ENCODE data around the gene ANGPTL1. TPM values are rescaled to one million over a fixed set of nuclear protein-coding genes. Genes with fewer than 3 reads are reported as not detected.

ANGPTL1 gene
- total and polyA plus RNA-seq, 2 of the 13 experiments (the other 11 are each of a cell fraction or from before 2014, with no cell fraction given) = 2.9 to 9.3 TPM

- intact Hi-C loops (cut with micrococcal nuclease; ENCODE audit: unreplicated experiment) = loop anchor here (2.0 to 10.0 kb wide), 4 partner anchors 47 to 325 kb away; no protein-coding TSS in a partner anchor
- BruUV-seq (replicated peaks) = TSS peak; percentile 52
- 0 out of 2 replicates have a peak, but pooled peaks have one; percentile 42 for TF ChIP-seq HNRNPUL1 (IDR thresholded peaks at IDR 0.05; ENCODE audit: low read depth, low read length)
- TF ChIP-seq ZNF639 (CRISPR knock-in tag; conservative IDR thresholded peaks at IDR 0.05) = no peak
- TF ChIP-seq NFE2 (CRISPR knock-in tag; IDR thresholded peaks at IDR 0.05) = no peak
- TF ChIP-seq ZZZ3 (CRISPR knock-in tag; IDR thresholded peaks at IDR 0.05; ENCODE audit: borderline replicate concordance) = no peak
- TF ChIP-seq RARA (CRISPR knock-in tag; IDR thresholded peaks at IDR 0.05) = no peak
- H4K20me1 ChIP-seq (ENCODE audit: insufficient read depth, low read length) = no peaks in the 10 kb centered on the region; the same call in 1 of the 2 replicates
- H3K36me3 ChIP-seq (replicated peaks in 1 of 2; ENCODE audit: control insufficient read depth in 1 of 2, insufficient read depth in 2 of 2, low read length in 2 of 2) = no peaks in the 10 kb centered on the region; a peak in 1 of 5 replicates
- H3K4me3 ChIP-seq (replicated peaks in 1 of 3; ENCODE audit: insufficient read depth in 1 of 3, low read depth in 2 of 3, low read length in 3 of 3) = peak overlapping the region; percentile 46 to 75 (median 68); a peak in 5 of 6 replicates
- H3K4me1 ChIP-seq (ENCODE audit: insufficient read depth, low read length) = peaks cover 54% of the 10 kb centered on the region
- ATAC-seq = no peak
- H3K27me3 ChIP-seq (ENCODE audit: control insufficient read depth in 1 of 2, insufficient read depth in 2 of 2, low read length in 2 of 2) = no peaks in the 10 kb centered on the region
- no peak for DNase-seq (ENCODE audit: low spot score)
- no peak for FAIRE-seq
- peak overlapping the region; percentile 75 for H3K4me2 ChIP-seq (ENCODE audit: low read depth, low read length)
- ChIA-PET POLR2A (no interaction called here), CTCF (ENCODE audit: low intra/inter-chr PET ratio, low total read pairs) (no interaction called here)
- H3K9ac ChIP-seq (ENCODE audit: insufficient read depth, low read depth, low read length) = peak overlapping the region; percentile 31; the same call in 1 of the 2 replicates
- H2AFZ ChIP-seq (ENCODE audit: low read length) = no peak overlapping the region
- H3K79me2 ChIP-seq (ENCODE audit: insufficient read depth, low read length) = peaks cover 19% of the 10 kb centered on the region
- 63% methylated on average over 1 of the region's 1 CpG for WGBS (ENCODE audit: low lambda C conversion rate)
- in situ Hi-C loops (cut with HindIII; ENCODE audit: extremely low pct_ligation_motif_present, low pct_unique_long_range_greater_than_20kb) = no loop called here
- no peaks in the 10 kb centered on the region for H3K9me3 ChIP-seq (ENCODE audit: low read length)
- peak overlapping the region; percentile 63 for H3K27ac ChIP-seq (ENCODE audit: extremely low read length, insufficient read depth, low read length)
Measured at GRCh38 chr1:178870221-178870620, 656 bp downstream of the ANGPTL1 start.

- H3K4me3 ChIP-seq (replicated peaks in 1 of 3; ENCODE audit: insufficient read depth in 1 of 3, low read depth in 2 of 3, low read length in 3 of 3) = peak overlapping the region; percentile 46 to 75 (median 68); a peak in 5 of 6 replicates
- BruUV-seq (replicated peaks) = no TSS peak
- in situ Hi-C loops (cut with HindIII; ENCODE audit: extremely low pct_ligation_motif_present, low pct_unique_long_range_greater_than_20kb) (no loop called here), intact Hi-C loops (cut with micrococcal nuclease; ENCODE audit: unreplicated experiment) (loop anchor here (5.0 kb wide), 1 partner anchor 37 kb away; no protein-coding TSS in a partner anchor)
- H3K79me2 ChIP-seq (ENCODE audit: insufficient read depth, low read length) = peaks cover 19% of the 10 kb centered on the region
- no peak overlapping the region for H3K27ac ChIP-seq (ENCODE audit: extremely low read length, insufficient read depth, low read length)
- 75% methylated on average over 3 of the region's 3 CpGs for WGBS (ENCODE audit: low lambda C conversion rate)
- ATAC-seq = no peak
- H3K9ac ChIP-seq (ENCODE audit: insufficient read depth, low read depth, low read length) = peak overlapping the region; percentile 48; the same call in 1 of the 2 replicates
- CTCF ChIA-PET (ENCODE audit: low intra/inter-chr PET ratio, low total read pairs) = no interaction called here
- TF ChIP-seq ZNF790 (CRISPR knock-in tag; IDR thresholded peaks at IDR 0.05; ENCODE audit: borderline replicate concordance) = no peak
- H2AFZ ChIP-seq (ENCODE audit: low read length) = no peak overlapping the region
- H3K4me1 ChIP-seq (ENCODE audit: insufficient read depth, low read length) = peaks cover 54% of the 10 kb centered on the region
- H3K9me3 ChIP-seq (ENCODE audit: low read length) = no peaks in the 10 kb centered on the region
- no peak for FAIRE-seq
- no peak for DNase-seq (ENCODE audit: low spot score)
- H3K36me3 ChIP-seq (replicated peaks in 1 of 2; ENCODE audit: control insufficient read depth in 1 of 2, insufficient read depth in 2 of 2, low read length in 2 of 2) = peaks cover 0 to 3% of the 10 kb centered on the region in 2 experiments; a peak in 2 of 5 replicates
- POLR2A ChIA-PET = no interaction called here
- H3K4me2 ChIP-seq (ENCODE audit: low read depth, low read length) = peak overlapping the region; percentile 75
- H4K20me1 ChIP-seq (ENCODE audit: insufficient read depth, low read length) = no peaks in the 10 kb centered on the region; the same call in 1 of the 2 replicates
- H3K27me3 ChIP-seq (ENCODE audit: control insufficient read depth in 1 of 2, insufficient read depth in 2 of 2, low read length in 2 of 2) = no peaks in the 10 kb centered on the region
Measured at GRCh38 chr1:178869119-178869697, 1.7 kb downstream of the ANGPTL1 start.
